GM19025 (cell line): ENCODE results near the gene C1QA.

Experiments
- ATAC-seq: cut with Tn5 transposase; IDR thresholded peaks from one replicate; pipeline ENCODE4 v1.9.1; 2021; ENCODE audit warnings: mild to moderate bottlenecking, low read depth, moderate library complexity; ENCODE audit not compliant: unreplicated experiment

The C1QA gene

DNA sequence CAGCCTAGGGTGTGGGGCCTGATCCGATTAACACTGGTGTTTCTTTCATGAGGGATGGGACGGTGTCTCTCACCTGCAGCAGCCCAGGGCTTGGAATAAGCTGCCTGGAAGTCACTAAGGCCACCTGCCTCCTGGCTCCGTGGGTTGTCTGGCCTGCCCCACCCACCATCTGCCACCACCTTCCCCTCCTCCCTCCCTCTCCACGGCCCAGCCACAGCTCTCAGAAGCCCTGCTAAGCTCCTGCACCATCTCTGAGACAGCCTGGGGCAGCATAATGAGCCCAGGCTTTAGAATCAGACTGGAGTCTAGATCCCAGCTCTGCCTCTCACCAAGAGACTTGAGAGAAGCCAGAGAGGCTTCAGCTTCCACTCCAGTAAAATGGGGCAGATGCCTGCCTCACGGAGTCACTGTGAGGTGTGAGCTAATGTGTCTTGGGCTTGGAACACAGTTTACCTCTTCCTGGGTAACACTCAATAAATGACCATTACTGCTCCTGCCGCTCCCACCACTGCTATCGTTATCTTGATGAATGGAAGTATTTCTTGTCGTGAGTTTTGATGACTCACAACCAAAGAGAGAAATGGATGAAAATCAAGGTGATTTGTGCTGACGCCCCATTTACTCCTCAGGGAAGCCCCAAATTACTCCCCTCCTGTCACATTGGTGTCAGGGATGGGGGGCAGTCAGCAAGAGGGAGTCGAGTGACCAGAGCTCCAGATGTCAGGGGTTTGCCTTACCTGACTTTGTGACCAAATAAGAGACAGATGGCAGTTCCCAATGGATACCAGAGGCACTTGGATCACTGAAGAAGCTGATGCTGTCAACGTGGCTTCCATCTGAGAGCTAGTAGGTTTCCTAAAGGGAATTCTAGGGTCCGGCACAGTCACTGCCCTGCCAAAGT is 23.5 kb upstream of the C1QA start:
- no peak for ATAC-seq

DNA sequence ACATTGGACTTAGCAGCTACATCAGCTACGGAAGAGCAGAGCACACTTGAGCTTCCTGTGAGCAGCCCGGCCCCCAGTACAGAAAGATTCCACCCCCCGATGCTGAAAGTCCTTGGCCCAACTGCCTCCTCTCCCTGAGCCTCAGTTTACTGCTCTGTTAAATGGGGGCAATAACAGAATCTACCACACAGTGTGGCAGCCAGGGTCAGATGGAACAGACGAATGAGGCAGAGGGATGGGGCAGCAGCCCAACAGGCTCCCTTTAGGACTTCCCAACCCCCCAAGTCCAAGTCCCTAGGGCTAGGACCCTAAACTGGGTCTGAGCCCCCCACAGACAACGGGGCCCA is 22.9 kb upstream of the C1QA start:
- no peak for ATAC-seq

DNA sequence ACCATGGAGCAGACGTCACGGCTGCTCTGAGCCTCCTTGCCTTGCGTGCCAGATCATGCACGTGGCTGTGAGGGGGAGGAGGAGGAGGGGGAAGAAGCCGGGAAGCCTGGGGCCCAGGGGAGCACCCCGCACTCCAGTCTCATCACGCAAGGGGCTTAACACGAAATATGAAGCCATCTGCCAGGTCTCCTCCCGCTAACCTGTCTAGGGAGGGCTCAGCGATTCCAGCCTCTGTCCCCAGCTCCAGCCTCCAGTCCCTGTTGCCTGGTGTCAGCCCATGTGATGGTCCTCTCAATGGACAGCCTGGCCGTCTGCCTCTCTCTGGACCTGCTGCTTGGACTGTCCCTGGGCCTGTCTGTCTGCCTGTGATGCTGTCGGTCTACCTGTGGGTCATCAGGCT is 22.5 kb upstream of the C1QA start:
- no peak for ATAC-seq

DNA sequence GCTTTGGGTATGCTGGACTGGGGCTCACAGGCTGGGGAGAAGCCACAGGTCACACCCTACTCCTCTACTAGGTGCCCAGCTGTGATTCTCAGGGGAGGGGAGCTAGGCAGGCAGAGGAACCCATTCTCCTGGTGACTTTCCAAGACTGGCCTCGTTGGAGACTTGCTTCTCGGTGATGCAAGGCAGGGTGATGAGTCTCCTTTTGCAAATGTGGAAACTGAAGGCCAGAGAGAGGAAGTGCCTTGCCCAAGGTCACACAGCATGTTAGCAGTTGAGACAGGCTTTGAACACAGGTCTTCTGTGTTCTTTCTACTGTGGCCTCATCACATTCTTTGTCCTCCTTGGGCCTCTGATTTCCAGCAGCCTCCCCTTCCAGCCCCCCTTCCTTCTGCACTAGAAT is 20.5 kb upstream of the C1QA start:
- ATAC-seq, result no peak

DNA sequence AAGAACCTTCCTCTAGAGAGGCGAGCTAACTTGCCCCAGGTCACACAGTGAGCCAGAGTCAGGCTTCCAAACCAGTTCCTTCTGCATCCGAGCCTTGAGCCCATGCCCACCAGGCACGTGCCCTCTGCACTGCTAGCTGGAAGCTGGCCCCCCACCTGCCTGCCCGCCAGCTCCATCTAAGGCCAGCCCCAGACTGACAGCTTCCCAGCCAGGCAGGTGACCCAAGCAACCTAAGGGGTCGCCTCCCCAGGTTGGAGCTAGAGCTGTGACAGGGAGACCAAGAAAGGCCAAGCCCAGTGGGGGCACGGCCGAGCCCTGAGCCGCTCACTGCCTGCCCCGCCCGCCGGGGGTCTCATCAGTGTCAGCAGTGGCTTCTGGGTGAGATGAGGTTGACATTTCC is 19.9 kb upstream of the C1QA start:
- no peak for ATAC-seq

DNA sequence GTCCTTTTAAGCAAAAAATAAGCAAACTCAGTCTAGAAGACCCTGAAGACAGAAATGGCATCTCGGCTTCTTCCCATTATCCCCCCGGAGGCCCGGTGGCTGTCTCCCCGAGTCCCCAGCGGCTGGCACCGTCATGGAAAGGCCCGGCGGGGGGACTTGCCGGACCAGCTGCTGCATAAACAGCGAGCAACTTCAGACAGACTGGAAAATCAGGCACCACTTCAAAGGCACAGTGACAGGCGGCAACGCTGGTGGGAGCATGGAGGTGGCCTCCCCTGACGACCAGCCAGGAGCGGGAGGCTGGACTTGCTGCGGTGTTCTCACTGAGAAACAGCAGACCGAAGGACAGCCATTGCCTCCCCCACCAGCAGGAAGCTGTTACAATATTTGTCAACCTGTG is 18.4 kb upstream of the C1QA start:
- no peak for ATAC-seq

DNA sequence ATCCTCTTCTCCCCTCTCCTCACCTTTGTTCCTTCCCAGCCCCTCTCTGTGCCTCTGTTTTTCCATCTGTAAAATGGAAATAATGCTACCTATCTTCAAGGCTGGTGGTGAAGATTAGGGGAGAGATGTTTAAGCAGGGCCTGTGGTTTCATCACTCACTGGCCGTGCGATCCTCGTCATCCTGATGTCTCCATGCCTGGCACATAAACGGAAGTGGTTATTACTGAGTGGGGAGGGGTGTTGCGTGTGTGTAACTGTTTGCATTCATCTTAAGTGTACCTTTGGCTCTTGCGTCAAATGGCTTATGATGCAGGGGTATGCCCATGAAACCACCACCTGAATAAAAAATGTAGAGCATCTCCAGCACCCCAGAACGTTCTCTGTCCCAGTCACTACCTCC is 17.2 kb upstream of the C1QA start:
- ATAC-seq, result no peak

DNA sequence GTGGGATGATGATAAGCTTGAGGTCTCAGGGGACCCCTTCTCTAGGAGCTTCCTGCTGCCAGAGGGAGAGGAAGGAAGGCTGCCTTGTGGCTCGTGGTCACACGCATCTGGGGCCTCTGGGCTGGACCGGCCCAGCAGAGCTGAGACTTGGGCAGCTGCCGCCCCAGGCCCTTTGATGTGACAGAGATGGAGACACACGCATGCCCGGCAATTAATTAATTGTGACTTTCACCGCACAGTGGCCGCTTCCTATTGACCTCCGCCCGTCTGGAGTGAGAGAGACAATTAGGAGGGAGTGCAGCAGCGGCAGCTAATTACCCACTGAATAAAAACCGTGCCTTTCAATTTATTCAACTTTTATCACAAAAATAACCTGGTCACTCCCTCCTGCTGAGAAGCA is 16.6 kb upstream of the C1QA start:
- ATAC-seq, result no peak

DNA sequence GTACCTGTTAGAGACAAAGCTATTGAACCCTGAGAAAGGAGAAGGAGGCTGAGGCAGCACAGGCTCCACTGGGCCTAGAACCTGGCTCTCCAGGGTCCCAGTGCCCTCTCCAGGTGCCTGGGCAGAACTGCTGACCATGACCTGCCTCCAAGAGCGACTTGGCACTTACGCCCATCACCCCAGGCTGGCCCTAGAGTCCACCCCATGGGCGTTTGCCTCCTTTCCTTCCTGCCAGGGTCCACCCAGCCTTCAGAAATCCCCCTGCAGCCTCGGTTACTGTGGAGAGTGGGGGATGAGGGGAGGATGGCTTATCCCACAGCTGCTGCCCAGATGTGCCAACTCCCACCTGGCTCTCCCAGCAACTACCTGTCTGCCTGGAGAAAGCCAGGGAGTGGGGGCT is 14.7 kb upstream of the C1QA start:
- no peak for ATAC-seq

DNA sequence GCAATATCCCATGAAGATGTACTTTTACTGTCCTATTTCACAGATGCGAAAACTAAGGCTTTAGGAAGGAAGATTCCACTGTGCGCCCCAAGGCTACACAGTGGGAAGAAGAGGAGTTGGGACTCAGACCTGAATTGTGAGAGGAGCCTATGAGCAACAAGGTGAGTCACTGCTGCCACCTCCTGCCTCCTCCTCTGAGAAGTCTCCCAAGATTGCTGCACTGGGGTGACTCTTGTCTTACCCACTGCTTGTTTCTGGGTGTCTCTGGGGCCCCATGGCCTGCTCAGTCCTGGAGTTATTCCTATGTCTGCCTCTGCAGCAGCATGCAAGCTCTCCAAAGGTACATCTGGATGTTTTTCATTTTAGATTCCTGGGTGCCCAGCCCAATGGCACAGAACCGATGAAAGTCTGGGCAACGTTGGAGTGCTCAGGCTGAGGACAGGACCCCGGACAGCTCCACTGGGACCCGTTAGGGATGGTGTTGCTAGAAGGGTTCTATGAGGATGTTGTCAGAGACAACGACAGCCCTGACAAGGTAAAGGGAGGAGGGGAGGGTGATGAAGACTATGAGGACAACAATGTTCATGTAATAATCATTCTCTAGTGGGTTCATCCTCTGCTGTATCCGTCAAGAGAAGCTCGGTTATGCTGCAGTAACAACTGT is 11.0 kb upstream of the C1QA start:
- no peak for ATAC-seq

DNA sequence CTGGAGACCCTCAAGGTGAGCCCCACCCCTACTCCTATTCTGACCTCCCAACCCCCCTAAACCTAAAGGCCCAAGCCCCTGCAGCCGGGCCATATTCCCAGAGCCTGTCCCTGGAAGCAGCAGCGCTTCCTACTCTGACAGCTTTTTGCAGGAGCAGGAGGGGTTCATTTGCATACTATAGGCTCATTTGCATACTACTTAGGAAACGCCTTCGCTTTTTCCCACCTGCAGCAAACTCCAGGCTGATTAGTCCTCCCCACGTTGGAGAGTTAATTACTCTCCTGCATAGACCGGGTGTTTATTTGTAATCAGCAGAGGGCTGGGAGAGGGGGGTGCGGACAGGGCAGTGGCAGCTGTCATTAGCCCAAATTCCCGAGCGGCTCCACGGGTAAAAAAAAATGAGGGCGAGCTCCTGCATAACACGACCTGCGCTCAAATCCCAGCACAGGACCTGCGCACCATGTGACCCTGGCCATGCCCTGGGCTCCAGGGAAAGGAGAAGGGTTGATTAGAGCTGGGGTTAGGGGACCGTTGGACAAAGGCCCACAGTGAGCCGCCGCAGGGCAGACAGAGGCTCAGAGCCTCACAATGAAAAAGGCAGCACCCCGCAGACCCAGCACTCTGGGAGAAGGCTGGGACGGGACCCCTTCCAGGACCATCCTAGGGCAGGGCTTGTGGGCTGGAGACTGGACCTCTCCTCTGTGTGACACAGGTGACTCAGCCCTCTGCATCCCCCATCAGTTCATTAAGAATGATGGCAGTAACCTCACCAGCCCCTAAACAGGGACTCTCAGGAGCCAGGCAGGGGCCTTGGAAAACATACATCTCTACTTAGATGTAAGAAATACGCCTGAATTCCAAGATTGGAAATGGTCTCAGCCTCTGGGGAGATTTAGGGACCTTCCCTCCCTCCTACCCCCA is 9.9 kb upstream of the C1QA start:
- no peak for ATAC-seq

DNA sequence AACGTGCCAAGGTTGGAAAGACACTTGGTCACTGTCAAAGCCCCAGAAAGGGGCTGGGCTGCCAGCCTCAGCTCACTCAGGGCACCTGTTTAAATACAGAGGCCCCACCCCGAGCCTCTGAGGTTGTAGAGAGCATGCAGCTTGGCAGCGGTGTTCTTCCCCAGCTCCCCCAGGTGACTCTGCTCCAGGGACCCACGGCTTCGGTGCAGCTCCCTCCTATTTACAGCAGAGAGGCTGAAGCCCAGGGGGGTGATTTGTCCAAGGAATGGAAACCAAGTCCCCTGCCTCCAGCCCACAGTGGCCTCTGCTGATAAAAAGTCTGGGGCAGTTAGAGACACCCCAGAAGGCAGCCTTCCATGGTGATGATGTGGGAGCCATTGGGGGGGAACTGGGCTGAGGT is 9.1 kb upstream of the C1QA start:
- no peak for ATAC-seq

DNA sequence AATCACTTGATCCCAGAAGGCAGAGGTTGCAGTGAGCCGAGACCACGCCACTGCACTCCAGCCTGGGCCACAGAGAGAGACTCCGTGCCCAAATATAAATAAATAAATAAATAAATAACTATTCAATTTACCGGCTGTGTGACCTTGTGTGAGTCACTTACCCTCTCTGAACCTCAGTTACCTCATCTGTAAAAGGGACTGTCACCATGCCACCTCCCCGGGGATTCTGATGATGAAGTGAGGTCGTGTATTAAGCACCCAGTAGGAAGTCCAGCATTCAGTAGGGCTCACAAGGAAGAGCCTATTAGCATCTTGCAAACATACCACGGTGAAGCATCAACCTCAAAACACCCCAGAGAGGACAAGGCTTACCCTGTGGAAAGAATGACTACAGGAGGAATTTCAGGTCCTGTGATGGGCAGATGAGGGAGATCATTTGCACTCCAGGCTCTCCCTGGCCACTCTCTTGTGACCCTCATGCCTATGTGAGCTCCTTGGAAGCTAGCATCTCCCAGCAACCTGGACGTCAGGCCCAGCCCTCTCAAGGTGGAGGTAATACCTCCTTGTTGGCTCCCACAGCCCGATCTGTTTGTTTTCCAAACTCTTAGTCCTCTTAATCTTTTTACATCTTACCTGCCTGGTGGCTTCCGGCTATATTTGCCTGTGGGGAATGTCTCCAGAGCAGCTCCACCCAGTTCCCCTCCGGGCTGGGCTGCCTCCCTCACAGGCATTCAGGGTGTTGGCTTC is 7.6 kb upstream of the C1QA start:
- ATAC-seq, result no peak

DNA sequence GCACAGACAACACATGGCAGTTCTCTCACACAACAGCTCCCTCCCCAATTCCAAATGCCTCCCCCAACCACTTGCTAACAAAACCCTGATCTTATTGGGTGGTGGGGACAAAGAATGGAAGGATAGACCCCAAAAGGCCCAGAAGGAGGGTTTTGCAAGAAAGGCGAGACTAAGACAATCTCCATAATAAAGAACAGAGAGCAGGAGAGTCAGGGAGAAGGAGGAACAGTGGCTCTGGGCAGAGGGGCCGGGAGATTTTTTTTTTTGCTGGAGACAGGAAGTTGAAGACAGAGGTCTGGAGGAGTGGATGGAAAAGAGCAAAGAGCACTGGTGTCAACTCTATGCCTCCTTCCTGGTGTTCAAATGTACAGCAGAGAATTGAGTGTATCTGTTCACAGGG is 6.5 kb upstream of the C1QA start:
- ATAC-seq, result no peak

DNA sequence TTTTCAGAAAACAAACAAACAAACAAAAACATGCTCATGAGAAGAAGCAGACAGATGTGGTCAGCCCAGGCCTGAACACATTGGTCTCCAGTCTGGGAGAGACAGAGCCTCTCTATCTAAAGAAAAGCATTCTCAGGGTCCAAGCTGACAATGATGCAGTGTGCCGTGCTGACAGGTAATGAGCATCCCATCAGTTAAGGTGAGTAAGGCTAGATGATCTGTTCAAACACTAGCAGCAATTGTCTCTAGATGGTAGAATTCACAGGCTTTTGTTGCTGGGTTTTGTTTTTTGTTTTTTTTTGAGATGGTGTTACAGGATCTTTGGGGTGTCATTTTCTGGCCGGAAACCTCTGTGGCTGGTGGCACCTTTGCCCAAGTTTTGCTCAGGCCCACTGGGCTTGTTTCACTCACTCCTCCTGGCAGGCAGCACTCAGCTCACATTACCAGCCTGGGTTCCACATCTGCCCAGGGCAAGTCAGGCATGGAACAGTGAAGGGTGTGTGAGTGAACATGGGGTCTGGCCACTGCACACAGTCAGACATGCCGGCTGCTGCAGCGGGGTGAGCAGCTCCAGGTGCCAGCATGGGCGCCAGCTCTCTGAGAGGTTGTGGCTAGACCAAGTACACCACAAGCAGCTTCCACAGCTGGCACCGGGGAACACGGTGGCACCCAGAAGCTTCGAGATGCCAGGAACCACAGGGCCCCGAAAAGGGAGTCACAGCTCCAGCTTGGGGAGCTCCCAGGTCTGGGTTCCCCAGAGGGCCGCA is 2.5 kb upstream of the C1QA start:
- no peak for ATAC-seq

DNA sequence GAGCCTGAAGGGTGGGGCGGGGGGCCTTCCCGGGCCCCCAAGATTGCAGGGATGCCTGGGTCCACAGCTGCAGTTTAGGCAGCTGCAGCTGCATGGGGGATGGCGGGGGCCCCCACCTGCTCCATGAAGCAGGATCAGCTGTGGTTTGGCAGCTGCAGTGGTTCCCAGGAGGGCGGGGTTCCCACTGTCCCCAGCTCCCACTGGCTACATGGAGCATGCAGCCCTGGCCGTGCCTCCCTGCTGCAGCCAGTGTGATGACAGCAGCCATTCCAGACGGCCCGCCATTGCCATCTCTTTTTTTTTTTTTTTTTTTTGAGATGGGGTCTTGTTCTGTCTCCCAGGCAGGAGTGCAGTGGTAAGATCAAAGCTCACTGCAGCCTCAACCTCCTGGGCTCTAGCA is 992 bp upstream of the C1QA start:
- no peak for ATAC-seq

DNA sequence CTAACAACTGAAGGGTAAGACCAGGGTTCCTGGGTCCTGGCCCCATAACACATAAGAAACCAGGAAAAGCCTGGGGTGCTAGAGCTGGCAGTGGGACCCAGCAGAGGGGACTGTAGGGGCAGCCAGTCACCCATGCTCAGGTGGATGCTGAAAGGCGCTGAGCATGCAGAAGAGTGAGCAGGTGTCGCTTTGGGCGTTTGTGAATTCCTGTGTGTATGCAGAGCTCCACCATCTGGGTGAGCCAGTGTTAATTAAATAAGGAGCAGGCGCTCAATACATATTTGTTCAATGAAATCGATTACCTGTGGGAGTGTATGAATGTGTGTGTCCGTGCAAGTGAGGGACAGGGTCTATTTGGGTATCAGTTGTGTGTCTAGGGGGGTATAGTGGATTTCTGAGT is 499 bp downstream of the C1QA start:
- ATAC-seq, result no peak

DNA sequence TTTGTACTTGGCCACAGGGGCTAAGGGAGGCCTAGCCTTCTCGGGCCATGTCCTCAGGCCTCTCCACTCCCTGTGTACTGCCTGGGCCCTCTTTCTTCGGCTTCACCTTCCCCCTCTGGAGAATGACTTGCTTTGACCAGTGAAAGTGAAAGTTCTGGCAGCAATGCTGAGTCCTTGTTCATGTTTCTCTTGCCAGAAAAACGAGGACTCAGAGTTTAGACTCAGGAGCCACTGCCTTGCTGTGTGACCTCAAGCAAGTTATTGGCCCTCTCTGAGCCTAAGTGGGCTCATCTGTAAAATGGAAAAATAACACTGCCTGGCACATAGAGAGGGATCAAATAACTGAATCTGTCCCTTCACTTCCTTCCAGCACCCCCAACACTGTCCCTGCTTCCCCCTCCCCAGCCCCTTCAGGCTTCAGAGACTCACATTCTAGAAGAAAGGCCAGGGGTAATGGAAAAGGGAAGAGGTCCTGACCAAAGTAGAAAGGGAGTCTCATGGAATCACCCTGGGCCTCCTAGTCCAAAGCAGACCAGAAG is 1.5 kb downstream of the C1QA start:
- no peak for ATAC-seq

DNA sequence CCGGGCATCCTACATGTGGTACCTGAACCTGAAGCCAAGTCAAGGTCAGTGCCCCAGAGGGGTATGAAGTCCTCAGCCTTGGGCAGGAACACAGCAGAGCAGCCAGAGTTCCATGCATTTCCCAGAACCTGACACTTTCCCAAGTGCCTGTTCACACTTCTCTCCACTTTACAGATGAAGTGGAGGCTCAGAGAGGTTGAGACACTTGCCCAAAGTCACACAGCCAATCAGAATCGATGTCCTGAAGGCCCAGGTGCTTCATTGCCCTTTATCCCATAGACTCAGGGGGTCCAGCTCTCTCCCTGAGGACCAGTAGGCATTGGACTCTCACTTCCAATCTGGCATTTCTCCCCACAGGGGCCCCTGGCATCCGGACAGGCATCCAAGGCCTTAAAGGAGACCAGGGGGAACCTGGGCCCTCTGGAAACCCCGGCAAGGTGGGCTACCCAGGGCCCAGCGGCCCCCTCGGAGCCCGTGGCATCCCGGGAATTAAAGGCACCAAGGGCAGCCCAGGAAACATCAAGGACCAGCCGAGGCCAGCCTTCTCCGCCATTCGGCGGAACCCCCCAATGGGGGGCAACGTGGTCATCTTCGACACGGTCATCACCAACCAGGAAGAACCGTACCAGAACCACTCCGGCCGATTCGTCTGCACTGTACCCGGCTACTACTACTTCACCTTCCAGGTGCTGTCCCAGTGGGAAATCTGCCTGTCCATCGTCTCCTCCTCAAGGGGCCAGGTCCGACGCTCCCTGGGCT is 2.2 kb downstream of the C1QA start:
- ATAC-seq, result no peak
